ENCODE results near the gene PRKCH.
A peak's percentile ranks its signal among the peaks of the same experiment; 100 is the strongest.

PRKCH gene

GRCh38 chr14:61539631-61540030 lies 218.3 kb downstream of the PRKCH start:
- peaks cover 3% of the 10 kb centered on the region for H3K79me1 ChIP-seq (replicated peaks; ENCODE audit: low read length, poor library complexity, severe bottlenecking)
- WGBS, result 95% methylated on average over 4 of the region's 5 CpGs
- no peak overlapping the region for H3K4me2 ChIP-seq (ENCODE audit: low read length, poor library complexity, severe bottlenecking)
- H3K27me3 ChIP-seq (ENCODE audit: control insufficient read depth in 1 of 2, insufficient read depth in 1 of 2, low read length in 2 of 2), result no peaks in the 10 kb centered on the region
- H2AFZ ChIP-seq (ENCODE audit: low read depth, low read length), result no peak overlapping the region
- H3K9ac ChIP-seq (ENCODE audit: low read length), result no peak overlapping the region
- no peak overlapping the region for H3K27ac ChIP-seq (ENCODE audit: low read length, poor library complexity, severe bottlenecking)
- no peak overlapping the region for H2BK120ac ChIP-seq (ENCODE audit: low read depth, low read length)
- no peak overlapping the region for H2AK5ac ChIP-seq (ENCODE audit: low read length, severe bottlenecking)
- H3K4me3 ChIP-seq (ENCODE audit: insufficient read depth in 1 of 2, low read depth in 1 of 2, low read length in 2 of 2), result no peak overlapping the region
- no peak overlapping the region for H3K14ac ChIP-seq (ENCODE audit: low read length in 2 of 2)
- H2BK15ac ChIP-seq (ENCODE audit: low read depth, poor library complexity, severe bottlenecking), result no peak overlapping the region
- no peak overlapping the region for H3K4ac ChIP-seq (ENCODE audit: low read depth in 1 of 2, low read length in 2 of 2)
- H3K9me3 ChIP-seq (ENCODE audit: control insufficient read depth, low read length), result no peaks in the 10 kb centered on the region
- no peak overlapping the region for H2BK12ac ChIP-seq (ENCODE audit: low read length in 2 of 2)
- no peak overlapping the region for H3K23ac ChIP-seq (ENCODE audit: low read length in 2 of 2)
- peaks cover 15% of the 10 kb centered on the region for H3K4me1 ChIP-seq (ENCODE audit: control insufficient read depth, insufficient read depth, low read depth, low read length)
- H4K8ac ChIP-seq (ENCODE audit: low read length), result no peak overlapping the region
- H4K91ac ChIP-seq (ENCODE audit: low read length), result no peak overlapping the region
- DNase-seq, result no peak
- no peak overlapping the region for H2BK5ac ChIP-seq (ENCODE audit: low read depth, low read length, poor library complexity, severe bottlenecking)
- no peak overlapping the region for H3K18ac ChIP-seq (ENCODE audit: low read depth in 1 of 2, low read length in 2 of 2)
- H3K36me3 ChIP-seq (ENCODE audit: control insufficient read depth in 1 of 2, insufficient read depth in 2 of 2, low read depth in 1 of 2, low read length in 2 of 2), result no peaks in the 10 kb centered on the region

- Histone ChIP-seq H3K9me3 (ENCODE audit: control insufficient read depth, low read length) (no peaks in the 10 kb centered on the region), H4K8ac (ENCODE audit: low read length) (no peak overlapping the region), H3K9ac (ENCODE audit: low read length) (no peak overlapping the region), H2AFZ (ENCODE audit: low read depth, low read length) (no peak overlapping the region), H3K27ac (ENCODE audit: low read length, poor library complexity, severe bottlenecking) (no peak overlapping the region), H2BK120ac (ENCODE audit: low read depth, low read length) (no peak overlapping the region), H3K36me3 (ENCODE audit: control insufficient read depth in 1 of 2, insufficient read depth in 2 of 2, low read depth in 1 of 2, low read length in 2 of 2) (no peaks in the 10 kb centered on the region), H3K4me2 (ENCODE audit: low read length, poor library complexity, severe bottlenecking) (no peak overlapping the region), H4K91ac (ENCODE audit: low read length) (peak overlapping the region; percentile 2), H3K79me1 (replicated peaks; ENCODE audit: low read length, poor library complexity, severe bottlenecking) (peaks cover 4% of the 10 kb centered on the region), H2BK15ac (ENCODE audit: low read depth, poor library complexity, severe bottlenecking) (no peak overlapping the region), H3K4me3 (ENCODE audit: insufficient read depth in 1 of 2, low read depth in 1 of 2, low read length in 2 of 2) (no peak overlapping the region), H3K23ac (ENCODE audit: low read length in 2 of 2) (no peak overlapping the region), H3K4me1 (ENCODE audit: control insufficient read depth, insufficient read depth, low read depth, low read length) (peaks cover 15% of the 10 kb centered on the region), H3K27me3 (ENCODE audit: control insufficient read depth in 1 of 2, insufficient read depth in 1 of 2, low read length in 2 of 2) (no peaks in the 10 kb centered on the region), H3K18ac (ENCODE audit: low read depth in 1 of 2, low read length in 2 of 2) (no peak overlapping the region), H3K4ac (ENCODE audit: low read depth in 1 of 2, low read length in 2 of 2) (no peak overlapping the region), H3K14ac (ENCODE audit: low read length in 2 of 2) (no peak overlapping the region), H2BK5ac (ENCODE audit: low read depth, low read length, poor library complexity, severe bottlenecking) (no peak overlapping the region), H2BK12ac (ENCODE audit: low read length in 2 of 2) (peak overlapping the region in 1 of 2 experiments; percentile 65), H2AK5ac (ENCODE audit: low read length, severe bottlenecking) (peak overlapping the region; percentile 61)
- 83% methylated on average over 7 of the region's 7 CpGs for WGBS
- no peak for DNase-seq
Measured at GRCh38 chr14:61540931-61541330, 219.6 kb downstream of the PRKCH start.

GRCh38 chr14:61542848-61543790 lies 221.7 kb downstream of the PRKCH start:
- no peak overlapping the region for H3K23ac ChIP-seq (ENCODE audit: low read length in 2 of 2)
- H3K4me1 ChIP-seq (ENCODE audit: control insufficient read depth, insufficient read depth, low read depth, low read length), result peaks cover 11% of the 10 kb centered on the region
- peak overlapping the region in 1 of 2 experiments; percentile 70 for H2BK12ac ChIP-seq (ENCODE audit: low read length in 2 of 2)
- H3K4ac ChIP-seq (ENCODE audit: low read depth in 1 of 2, low read length in 2 of 2), result peak overlapping the region in 1 of 2 experiments; percentile 31
- H2AFZ ChIP-seq (ENCODE audit: low read depth, low read length), result no peak overlapping the region
- H3K4me2 ChIP-seq (ENCODE audit: low read length, poor library complexity, severe bottlenecking), result no peak overlapping the region
- no peak overlapping the region for H4K91ac ChIP-seq (ENCODE audit: low read length)
- peaks cover 5% of the 10 kb centered on the region for H3K79me1 ChIP-seq (replicated peaks; ENCODE audit: low read length, poor library complexity, severe bottlenecking)
- no peak overlapping the region for H2AK5ac ChIP-seq (ENCODE audit: low read length, severe bottlenecking)
- no peaks in the 10 kb centered on the region for H3K9me3 ChIP-seq (ENCODE audit: control insufficient read depth, low read length)
- H3K9ac ChIP-seq (ENCODE audit: low read length), result peak overlapping the region; percentile 64
- no peak overlapping the region for H3K4me3 ChIP-seq (ENCODE audit: insufficient read depth in 1 of 2, low read depth in 1 of 2, low read length in 2 of 2)
- H4K8ac ChIP-seq (ENCODE audit: low read length), result peak overlapping the region; percentile 3
- H2BK15ac ChIP-seq (ENCODE audit: low read depth, poor library complexity, severe bottlenecking), result no peak overlapping the region
- no peak overlapping the region for H3K14ac ChIP-seq (ENCODE audit: low read length in 2 of 2)
- WGBS, result 85% methylated on average over 6 of the region's 8 CpGs
- H3K27me3 ChIP-seq (ENCODE audit: control insufficient read depth in 1 of 2, insufficient read depth in 1 of 2, low read length in 2 of 2), result no peaks in the 10 kb centered on the region
- H3K36me3 ChIP-seq (ENCODE audit: control insufficient read depth in 1 of 2, insufficient read depth in 2 of 2, low read depth in 1 of 2, low read length in 2 of 2), result no peaks in the 10 kb centered on the region
- no peak overlapping the region for H3K27ac ChIP-seq (ENCODE audit: low read length, poor library complexity, severe bottlenecking)
- DNase-seq, result no peak
- no peak overlapping the region for H2BK5ac ChIP-seq (ENCODE audit: low read depth, low read length, poor library complexity, severe bottlenecking)
- no peak overlapping the region for H2BK120ac ChIP-seq (ENCODE audit: low read depth, low read length)
- H3K18ac ChIP-seq (ENCODE audit: low read depth in 1 of 2, low read length in 2 of 2), result peak overlapping the region in 1 of 2 experiments; percentile 43

- H2AK5ac ChIP-seq (ENCODE audit: low read length, severe bottlenecking), result no peak overlapping the region
Measured at GRCh38 chr14:61543946-61544345, 222.6 kb downstream of the PRKCH start.

More at GRCh38 chr14:61543946-61544345, 222.6 kb downstream of the PRKCH start:
- DNase-seq, result no peak
- no peak overlapping the region for H3K4me3 ChIP-seq (ENCODE audit: insufficient read depth in 1 of 2, low read depth in 1 of 2, low read length in 2 of 2)
- H3K9me3 ChIP-seq (ENCODE audit: control insufficient read depth, low read length), result no peaks in the 10 kb centered on the region
- no peak overlapping the region for H3K4ac ChIP-seq (ENCODE audit: low read depth in 1 of 2, low read length in 2 of 2)
- H2BK120ac ChIP-seq (ENCODE audit: low read depth, low read length), result no peak overlapping the region
- no peak overlapping the region for H2AFZ ChIP-seq (ENCODE audit: low read depth, low read length)
- H3K36me3 ChIP-seq (ENCODE audit: control insufficient read depth in 1 of 2, insufficient read depth in 2 of 2, low read depth in 1 of 2, low read length in 2 of 2), result no peaks in the 10 kb centered on the region
- no peak overlapping the region for H3K4me2 ChIP-seq (ENCODE audit: low read length, poor library complexity, severe bottlenecking)
- no peak overlapping the region for H3K27ac ChIP-seq (ENCODE audit: low read length, poor library complexity, severe bottlenecking)
- H3K23ac ChIP-seq (ENCODE audit: low read length in 2 of 2), result no peak overlapping the region
- 87% methylated on average over 5 of the region's 7 CpGs for WGBS
- peak overlapping the region; percentile 99 for H2BK15ac ChIP-seq (ENCODE audit: low read depth, poor library complexity, severe bottlenecking)
- peaks cover 5% of the 10 kb centered on the region for H3K79me1 ChIP-seq (replicated peaks; ENCODE audit: low read length, poor library complexity, severe bottlenecking)
- H4K8ac ChIP-seq (ENCODE audit: low read length), result no peak overlapping the region
- H3K4me1 ChIP-seq (ENCODE audit: control insufficient read depth, insufficient read depth, low read depth, low read length), result peaks cover 15% of the 10 kb centered on the region
- H3K18ac ChIP-seq (ENCODE audit: low read depth in 1 of 2, low read length in 2 of 2), result no peak overlapping the region
- H3K27me3 ChIP-seq (ENCODE audit: control insufficient read depth in 1 of 2, insufficient read depth in 1 of 2, low read length in 2 of 2), result no peaks in the 10 kb centered on the region
- H2BK5ac ChIP-seq (ENCODE audit: low read depth, low read length, poor library complexity, severe bottlenecking), result no peak overlapping the region
- H2BK12ac ChIP-seq (ENCODE audit: low read length in 2 of 2), result peak overlapping the region in 1 of 2 experiments; percentile 0
- H3K14ac ChIP-seq (ENCODE audit: low read length in 2 of 2), result no peak overlapping the region
- H3K9ac ChIP-seq (ENCODE audit: low read length), result peak overlapping the region; percentile 64
- no peak overlapping the region for H4K91ac ChIP-seq (ENCODE audit: low read length)

Measured in mesenchymal stem cell (in vitro differentiated cells and primary cell).